HepG2 (cell line): ENCODE results near the gene PCDHB7. TPM values are rescaled to one million over a fixed set of nuclear protein-coding genes. Genes with fewer than 3 reads are reported as not detected.
A peak's percentile ranks its signal among the peaks of the same experiment; 100 is the strongest.

ENCODE experiments used
- ATAC-seq: fragments of 200-7000 bp; cut with Tn5 transposase; 3 replicates; pipeline ENCODE4 v1.9.1; 2020; ENCODE audit warnings: mild to moderate bottlenecking, moderate library complexity
- BruUV-seq: library from RNA; stranded (reverse); fragments of 400-500 nt; replicated peaks from 2 replicates; lab custom pipeline; 2021; lab: Mats Ljungman, UMichigan
- CTCF ChIA-PET: fragments of 300-600 bp; formaldehyde crosslinking; extraction: SDS; loops from one replicate; lab custom pipeline; 2021; ENCODE audit warnings: low total read pairs, inconsistent platforms, low intra/inter-chr PET ratio; lab: Yijun Ruan, JAX
- POLR2A ChIA-PET: fragments of 350-600 bp; sonication (Branson Sonifier 250); formaldehyde crosslinking; loops from one replicate; lab custom pipeline; 2020; ENCODE audit warnings: antibody characterized with exemption, inconsistent platforms; lab: Yijun Ruan, JAX
- DNase-seq: peaks from one replicate; pipeline ENCODE4 v3.0.0-alpha.2; 2015; ENCODE audit warnings: low spot score
- FAIRE-seq: peaks from 3 replicates; lab custom pipeline; 2011; peaks lifted over from hg19 to GRCh38; lab: Jason Lieb, UNC
- H2AFZ ChIP-seq: one replicate; pipeline ENCODE4 v1.6.1; 2011; ENCODE audit warnings: low read length, inconsistent platforms
- H3K27ac ChIP-seq: fragments of 300-600 bp; 3 replicates; pipeline ENCODE4 v1.8.0; 2011; ENCODE audit warnings: mixed run types, mild to moderate bottlenecking, mixed read lengths, low read length, inconsistent platforms; ENCODE audit not compliant: insufficient read depth; ENCODE audit errors: extremely low read length
- H3K27me3 ChIP-seq, 2 experiments: fragments of 200-600 bp in 1 of 2; 2 replicates in 1 of 2; 3 replicates in 1 of 2; pipeline versions ENCODE4 v1.6.0 to v1.8.0; 2011; ENCODE audit warnings: low read length in 2 of 2, mild to moderate bottlenecking in 2 of 2, moderate library complexity in 2 of 2, inconsistent platforms in 1 of 2; ENCODE audit not compliant: insufficient read depth in 2 of 2, control insufficient read depth in 1 of 2
- H3K36me3 ChIP-seq, 2 experiments: fragments of 200-600 bp in 1 of 2; replicated peaks in 1 of 2; 2 replicates in 1 of 2; 3 replicates in 1 of 2; pipeline versions ENCODE4 v1.5.1 to v1.8.0; 2011; ENCODE audit warnings: low read length in 2 of 2, inconsistent platforms in 1 of 2; ENCODE audit not compliant: insufficient read depth in 2 of 2, control insufficient read depth in 1 of 2
- H3K4me1 ChIP-seq: 2 replicates; pipeline ENCODE4 v1.5.1; 2012; ENCODE audit warnings: low read length, inconsistent platforms; ENCODE audit not compliant: insufficient read depth
- H3K4me2 ChIP-seq: 2 replicates; pipeline ENCODE4 v1.6.0; 2011; ENCODE audit warnings: low read depth, low read length, inconsistent platforms
- H3K4me3 ChIP-seq, 3 experiments: fragments of 200-600 bp in 1 of 3; sonication (generic), shearing (Covaris generic) in 1 of 3; replicated peaks in 1 of 3; 2 replicates each; pipeline ENCODE4 v1.5.1; 2011 to 2016; ENCODE audit warnings: low read length in 3 of 3, inconsistent platforms in 2 of 3, low read depth in 2 of 3, mild to moderate bottlenecking in 2 of 3, control low read depth in 1 of 3, mixed read lengths in 1 of 3; ENCODE audit not compliant: insufficient read depth in 1 of 3
- H3K79me2 ChIP-seq: one replicate; pipeline ENCODE4 v1.6.1; 2011; ENCODE audit warnings: low read length, inconsistent platforms; ENCODE audit not compliant: insufficient read depth
- H3K9ac ChIP-seq: 2 replicates; pipeline ENCODE4 v1.6.0; 2011; ENCODE audit warnings: mild to moderate bottlenecking, low read depth, low read length, inconsistent platforms; ENCODE audit not compliant: insufficient read depth
- H3K9me3 ChIP-seq: 2 replicates; pipeline ENCODE4 v1.5.1; 2012; ENCODE audit warnings: mild to moderate bottlenecking, low read length
- H4K20me1 ChIP-seq: 2 replicates; pipeline ENCODE4 v1.6.0; 2011; ENCODE audit warnings: inconsistent platforms, mild to moderate bottlenecking, low read length, moderate library complexity; ENCODE audit not compliant: insufficient read depth
- CHD4 ChIP-seq: fragments of 200-600 bp; sonication (generic); IDR thresholded peaks from 2 replicates; pipeline ENCODE4 v1.7.0; 2017; ENCODE audit warnings: mild to moderate bottlenecking, low read length, borderline replicate concordance
- FOSL1 ChIP-seq: sonication (generic); formaldehyde crosslinking; IDR thresholded peaks from 2 replicates; pipeline ENCODE4 v1.9.0; 2021; ENCODE audit warnings: missing genetic modification reagents, borderline replicate concordance
- ZNF558 ChIP-seq: sonication (generic); formaldehyde crosslinking; IDR thresholded peaks from 2 replicates; pipeline ENCODE4 v1.9.0; 2022; ENCODE audit warnings: mild to moderate bottlenecking, missing genetic modification reagents, borderline replicate concordance
- ZNF761 ChIP-seq: sonication (generic); formaldehyde crosslinking; conservative IDR thresholded peaks from 2 replicates; pipeline ENCODE4 v1.4.0; 2020; ENCODE audit warnings: mild to moderate bottlenecking, missing genetic modification reagents
- WGBS: methylation state at CpG from one replicate; pipeline ENCODE4 v1.1.6; 2017; ENCODE audit warnings: low lambda C conversion rate; 5-methylcytosine and 5-hydroxymethylcytosine counted together
- in situ Hi-C: cut with HindIII; loops from 2 replicates; pipeline ENCODE4 v1.10.0; 2017; ENCODE audit warnings: low pct_unique_long_range_greater_than_20kb; ENCODE audit not compliant: extremely low pct_ligation_motif_present
- intact Hi-C: fragments of 100-400 bp; cut with micrococcal nuclease; formaldehyde crosslinking; loops from one replicate; pipeline ENCODE4 v1.10.0; 2022; ENCODE audit not compliant: unreplicated experiment
- polyA plus RNA-seq, 8 experiments: library from polyadenylated mRNA; depleted of rRNA in 3 of 8; stranded (reverse) in 7 of 8; unstranded in 1 of 8; fragments of >200 nt; fragmentation: Illumina TruSeq in 4 of 8; extraction: Trizol in 4 of 8; gene quantifications; 2 replicates each; pipeline versions ENCODE4 v1.2.1 to v1.2.3, GENCODE V29; 2011 to 2016; ENCODE audit warnings: low read depth in 4 of 8, missing spikeins in 1 of 8, mixed read lengths in 1 of 8; ENCODE audit not compliant: insufficient read depth in 1 of 8
- total RNA-seq, 5 experiments: library from RNA; depleted of rRNA; stranded (reverse); fragments of >200 nt; fragmentation: Illumina TruSeq; extraction: Trizol; gene quantifications; 2 replicates each; pipeline ENCODE4 v1.2.3, GENCODE V29; 2016; ENCODE audit warnings: low read depth in 1 of 5
- TF ChIP-seq, protein P1 (sequence below): sonication (generic); formaldehyde crosslinking; IDR thresholded peaks from 2 replicates; pipeline ENCODE4 v1.5.0; 2020; ENCODE audit warnings: mild to moderate bottlenecking, missing genetic modification reagents, moderate library complexity
- TF ChIP-seq, protein P2 (sequence below), 2 experiments: sonication (generic) in 1 of 2; formaldehyde crosslinking in 1 of 2; IDR thresholded peaks; 2 replicates each; pipeline versions ENCODE4 v1.5.1 to v1.6.1; 2011 to 2020; ENCODE audit warnings: borderline replicate concordance in 1 of 2, low read depth in 1 of 2, low read length in 1 of 2, mild to moderate bottlenecking in 1 of 2, missing genetic modification reagents in 1 of 2, moderate library complexity in 1 of 2

The PCDHB7 gene
- total and polyA plus RNA-seq, 2 of the 13 experiments (the other 11 are each of a cell fraction or from before 2014, with no cell fraction given): 0.02 to 0.03 TPM

DNA sequence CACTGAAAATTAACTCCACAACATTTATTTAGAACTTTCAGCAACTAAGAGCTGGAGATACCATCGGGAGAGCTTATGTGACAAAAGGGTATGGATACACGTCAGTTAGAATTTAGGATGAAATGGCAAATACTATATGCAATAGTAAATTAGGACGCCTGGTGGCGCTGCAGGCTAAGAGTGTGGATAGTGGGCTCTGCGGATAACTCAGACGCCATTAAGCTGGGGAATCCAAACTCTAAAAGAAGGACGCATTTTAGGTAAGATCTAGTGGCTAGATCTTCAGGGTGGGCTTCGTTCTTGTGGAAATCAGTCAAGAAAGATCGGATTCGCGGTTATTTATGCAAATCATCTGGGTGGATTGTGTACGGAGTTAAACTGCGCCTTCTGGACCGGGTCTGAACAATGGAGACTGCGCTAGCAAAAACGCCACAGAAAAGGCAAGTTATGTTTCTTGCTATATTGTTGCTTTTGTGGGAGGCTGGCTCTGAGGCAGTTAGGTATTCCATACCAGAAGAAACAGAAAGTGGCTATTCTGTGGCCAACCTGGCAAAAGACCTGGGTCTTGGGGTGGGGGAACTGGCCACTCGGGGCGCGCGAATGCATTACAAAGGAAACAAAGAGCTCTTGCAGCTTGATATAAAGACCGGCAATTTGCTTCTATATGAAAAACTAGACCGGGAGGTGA lies 37.3 kb upstream of the PCDHB7 start, which contains the start of gene PCDHB5:
Gene PCDHB5, plus strand, starts transcription at position 177 of the 688 bp plus-strand sequence. Its CDS starts 229 bp downstream, at position 406.
- DNase-seq (no peak), FAIRE-seq (no peak), ATAC-seq (no peak; the same call in 2 of the 3 replicates)
- H3K4me1 ChIP-seq: no peaks in the 10 kb centered on the region
- 47% methylated on average over 22 of the region's 22 CpGs for WGBS
- H3K27me3 ChIP-seq: no peaks in the 10 kb centered on the region
- CTCF ChIA-PET: no interaction called here
- no peaks in the 10 kb centered on the region for H3K36me3 ChIP-seq
- no TSS peak for BruUV-seq
- H3K4me2 ChIP-seq: 0 out of 2 replicates have a peak within 1 kb of the TSS, but pooled peaks have one; percentile 7
- no peak within 1 kb of the TSS for H3K9ac ChIP-seq
- no peak within 1 kb of the TSS for H3K4me3 ChIP-seq
- in situ Hi-C loops (no loop called here), intact Hi-C loops (no loop called here)
- H3K79me2 ChIP-seq: no peaks in the 10 kb centered on the region
- no peaks in the 10 kb centered on the region for H4K20me1 ChIP-seq
- POLR2A ChIA-PET: no interaction called here
- TF ChIP-seq FOSL1 (CRISPR knock-in tag) (no peak), CHD4 (no peak), ZNF761 (CRISPR knock-in tag) (no peak), ZNF558 (CRISPR knock-in tag) (no peak)
- TF ChIP-seq, protein P1, sequence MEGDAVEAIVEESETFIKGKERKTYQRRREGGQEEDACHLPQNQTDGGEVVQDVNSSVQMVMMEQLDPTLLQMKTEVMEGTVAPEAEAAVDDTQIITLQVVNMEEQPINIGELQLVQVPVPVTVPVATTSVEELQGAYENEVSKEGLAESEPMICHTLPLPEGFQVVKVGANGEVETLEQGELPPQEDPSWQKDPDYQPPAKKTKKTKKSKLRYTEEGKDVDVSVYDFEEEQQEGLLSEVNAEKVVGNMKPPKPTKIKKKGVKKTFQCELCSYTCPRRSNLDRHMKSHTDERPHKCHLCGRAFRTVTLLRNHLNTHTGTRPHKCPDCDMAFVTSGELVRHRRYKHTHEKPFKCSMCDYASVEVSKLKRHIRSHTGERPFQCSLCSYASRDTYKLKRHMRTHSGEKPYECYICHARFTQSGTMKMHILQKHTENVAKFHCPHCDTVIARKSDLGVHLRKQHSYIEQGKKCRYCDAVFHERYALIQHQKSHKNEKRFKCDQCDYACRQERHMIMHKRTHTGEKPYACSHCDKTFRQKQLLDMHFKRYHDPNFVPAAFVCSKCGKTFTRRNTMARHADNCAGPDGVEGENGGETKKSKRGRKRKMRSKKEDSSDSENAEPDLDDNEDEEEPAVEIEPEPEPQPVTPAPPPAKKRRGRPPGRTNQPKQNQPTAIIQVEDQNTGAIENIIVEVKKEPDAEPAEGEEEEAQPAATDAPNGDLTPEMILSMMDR (CRISPR knock-in tag): peak; percentile 30; the same call in 1 of the 2 replicates
- TF ChIP-seq, protein P2, sequence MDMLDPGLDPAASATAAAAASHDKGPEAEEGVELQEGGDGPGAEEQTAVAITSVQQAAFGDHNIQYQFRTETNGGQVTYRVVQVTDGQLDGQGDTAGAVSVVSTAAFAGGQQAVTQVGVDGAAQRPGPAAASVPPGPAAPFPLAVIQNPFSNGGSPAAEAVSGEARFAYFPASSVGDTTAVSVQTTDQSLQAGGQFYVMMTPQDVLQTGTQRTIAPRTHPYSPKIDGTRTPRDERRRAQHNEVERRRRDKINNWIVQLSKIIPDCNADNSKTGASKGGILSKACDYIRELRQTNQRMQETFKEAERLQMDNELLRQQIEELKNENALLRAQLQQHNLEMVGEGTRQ (IDR thresholded peaks at IDR 0.05; ENCODE audit: low read depth, low read length): no peak
- TF ChIP-seq, protein P2 (CRISPR knock-in tag; IDR thresholded peaks at IDR 0.05; ENCODE audit: borderline replicate concordance): no peak
- H3K9me3 ChIP-seq: peaks cover 9% of the 10 kb centered on the region
- no peak within 1 kb of the TSS for H3K27ac ChIP-seq
- no peak within 1 kb of the TSS for H2AFZ ChIP-seq
